ENCODE data around the gene PCARE. TPM values are rescaled to one million over a fixed set of nuclear protein-coding genes. Genes with fewer than 3 reads are reported as not detected.

The PCARE gene
- total RNA-seq, 1 experiment from 2014 or later: not detected

Other genes with a start within 250 kb of the PCARE start
- 10.1 and 14.8 TPM in 2 replicates for gene TRMT61B, start 204.2 kb downstream of the PCARE start, total RNA-seq (2014; rRNA removed; shearing (Covaris generic); ENCODE audit: low replicate concordance)
- gene WDR43, start 179.9 kb downstream of the PCARE start, total RNA-seq (2014; rRNA removed; shearing (Covaris generic); ENCODE audit: low replicate concordance): 114 and 141 TPM in 2 replicates
- gene TOGARAM2, start 93.2 kb downstream of the PCARE start, total RNA-seq (2014; rRNA removed; shearing (Covaris generic); ENCODE audit: low replicate concordance): 1.0 and 3.7 TPM in 2 replicates
- gene CLIP4, start 40.9 kb upstream of the PCARE start, total RNA-seq (2014; rRNA removed; shearing (Covaris generic); ENCODE audit: low replicate concordance): 15.3 and 24.3 TPM in 2 replicates

All from MG63 (cell line).